ENCODE measurements around the gene FSIP1. TPM values are rescaled to one million over a fixed set of nuclear protein-coding genes. Genes with fewer than 3 reads are reported as not detected.

The FSIP1 gene
- total RNA-seq, 1 donor: 3.6 TPM

DNA sequence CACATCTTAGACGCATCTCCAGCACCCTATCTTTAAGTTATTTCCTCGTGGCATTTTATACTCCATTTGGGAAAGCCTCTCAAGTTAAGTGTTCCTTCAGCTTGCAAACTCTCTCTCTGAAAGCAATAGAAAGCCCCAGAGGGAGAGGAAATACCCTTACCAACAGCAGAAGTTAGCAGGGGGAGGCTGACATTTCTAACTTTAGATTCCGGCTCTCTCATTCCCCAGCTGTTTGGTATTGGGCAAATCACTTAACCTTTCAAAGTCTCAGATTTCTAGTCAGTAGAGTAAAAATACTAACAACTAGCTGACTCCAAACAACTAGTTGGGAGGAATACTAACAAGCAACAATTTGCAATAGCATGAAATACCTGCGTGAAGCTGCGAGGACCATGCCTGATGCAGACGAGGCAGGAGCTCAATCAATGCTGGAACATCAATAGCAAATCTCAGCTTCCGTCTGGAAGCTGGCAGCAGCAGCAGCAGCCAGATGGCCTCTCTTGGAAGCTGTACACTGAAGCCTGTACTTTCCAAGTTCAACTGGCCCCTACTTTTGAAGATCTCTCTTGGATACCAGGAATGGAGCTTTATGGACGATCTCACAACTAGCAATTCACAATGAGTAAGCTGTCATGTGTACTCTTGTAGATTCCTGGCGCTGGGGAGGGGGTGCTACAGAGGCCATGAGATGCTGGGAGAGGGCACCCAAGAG, 153.9 kb downstream of the FSIP1 start:
- H3K36me3 ChIP-seq (ENCODE audit: insufficient read depth, low read length): no peaks in the 10 kb centered on the region
- H3K4me3 ChIP-seq (ENCODE audit: insufficient read depth, low read length): no peak overlapping the region
- no peak overlapping the region for H3K27ac ChIP-seq (ENCODE audit: low read depth, low read length)
- DNase-seq (ENCODE audit: insufficient read length, low spot score, missing footprints): no peak
- no peaks in the 10 kb centered on the region for H3K79me2 ChIP-seq (ENCODE audit: insufficient read depth, low read length)
- TF ChIP-seq, protein P1, sequence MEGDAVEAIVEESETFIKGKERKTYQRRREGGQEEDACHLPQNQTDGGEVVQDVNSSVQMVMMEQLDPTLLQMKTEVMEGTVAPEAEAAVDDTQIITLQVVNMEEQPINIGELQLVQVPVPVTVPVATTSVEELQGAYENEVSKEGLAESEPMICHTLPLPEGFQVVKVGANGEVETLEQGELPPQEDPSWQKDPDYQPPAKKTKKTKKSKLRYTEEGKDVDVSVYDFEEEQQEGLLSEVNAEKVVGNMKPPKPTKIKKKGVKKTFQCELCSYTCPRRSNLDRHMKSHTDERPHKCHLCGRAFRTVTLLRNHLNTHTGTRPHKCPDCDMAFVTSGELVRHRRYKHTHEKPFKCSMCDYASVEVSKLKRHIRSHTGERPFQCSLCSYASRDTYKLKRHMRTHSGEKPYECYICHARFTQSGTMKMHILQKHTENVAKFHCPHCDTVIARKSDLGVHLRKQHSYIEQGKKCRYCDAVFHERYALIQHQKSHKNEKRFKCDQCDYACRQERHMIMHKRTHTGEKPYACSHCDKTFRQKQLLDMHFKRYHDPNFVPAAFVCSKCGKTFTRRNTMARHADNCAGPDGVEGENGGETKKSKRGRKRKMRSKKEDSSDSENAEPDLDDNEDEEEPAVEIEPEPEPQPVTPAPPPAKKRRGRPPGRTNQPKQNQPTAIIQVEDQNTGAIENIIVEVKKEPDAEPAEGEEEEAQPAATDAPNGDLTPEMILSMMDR (IDR thresholded peaks at IDR 0.05; ENCODE audit: extremely low read depth, low read depth, low read length): no peak
- peaks cover 28% of the 10 kb centered on the region for H3K4me1 ChIP-seq (ENCODE audit: insufficient read depth, low read length)
- H3K27me3 ChIP-seq (ENCODE audit: insufficient read depth, low read length): no peaks in the 10 kb centered on the region
- H2AFZ ChIP-seq (ENCODE audit: low read length): peak overlapping the region; percentile 8
- no peak overlapping the region for H3K4me2 ChIP-seq (ENCODE audit: insufficient read depth, low read length)
- H3K9me3 ChIP-seq (ENCODE audit: low read depth, low read length): no peaks in the 10 kb centered on the region
- H4K20me1 ChIP-seq (ENCODE audit: insufficient read depth, low read length): no peaks in the 10 kb centered on the region

DNA sequence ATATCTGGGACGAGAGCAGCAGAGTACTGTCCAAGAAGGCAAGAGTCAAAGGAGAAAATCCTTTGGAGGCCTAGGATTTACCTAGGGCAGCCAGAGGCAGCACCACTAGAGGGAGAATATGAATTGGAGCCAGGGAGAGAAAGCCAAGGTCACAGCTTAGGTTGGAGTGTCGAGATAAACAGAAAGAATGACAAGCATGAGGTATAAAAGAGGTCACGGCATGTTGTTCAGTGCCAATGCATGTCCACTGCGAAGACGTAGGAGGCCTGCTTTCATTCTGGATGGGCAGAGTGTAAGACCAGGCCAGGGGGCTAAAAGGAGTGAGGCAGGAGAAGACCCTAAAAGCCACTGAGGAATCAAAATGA, 154.5 kb downstream of the FSIP1 start:
- Histone ChIP-seq H3K36me3 (ENCODE audit: insufficient read depth, low read length) (no peaks in the 10 kb centered on the region), H3K27me3 (ENCODE audit: insufficient read depth, low read length) (no peaks in the 10 kb centered on the region), H3K9me3 (ENCODE audit: low read depth, low read length) (no peaks in the 10 kb centered on the region), H2AFZ (ENCODE audit: low read length) (no peak overlapping the region), H3K79me2 (ENCODE audit: insufficient read depth, low read length) (no peaks in the 10 kb centered on the region), H3K4me3 (ENCODE audit: insufficient read depth, low read length) (no peak overlapping the region), H3K4me1 (ENCODE audit: insufficient read depth, low read length) (peaks cover 28% of the 10 kb centered on the region), H3K4me2 (ENCODE audit: insufficient read depth, low read length) (no peak overlapping the region), H4K20me1 (ENCODE audit: insufficient read depth, low read length) (no peaks in the 10 kb centered on the region), H3K27ac (ENCODE audit: low read depth, low read length) (no peak overlapping the region)
- TF ChIP-seq, protein P1 (IDR thresholded peaks at IDR 0.05; ENCODE audit: extremely low read depth, low read depth, low read length): peak; percentile 39
- no peak for DNase-seq (ENCODE audit: insufficient read length, low spot score, missing footprints)

DNA sequence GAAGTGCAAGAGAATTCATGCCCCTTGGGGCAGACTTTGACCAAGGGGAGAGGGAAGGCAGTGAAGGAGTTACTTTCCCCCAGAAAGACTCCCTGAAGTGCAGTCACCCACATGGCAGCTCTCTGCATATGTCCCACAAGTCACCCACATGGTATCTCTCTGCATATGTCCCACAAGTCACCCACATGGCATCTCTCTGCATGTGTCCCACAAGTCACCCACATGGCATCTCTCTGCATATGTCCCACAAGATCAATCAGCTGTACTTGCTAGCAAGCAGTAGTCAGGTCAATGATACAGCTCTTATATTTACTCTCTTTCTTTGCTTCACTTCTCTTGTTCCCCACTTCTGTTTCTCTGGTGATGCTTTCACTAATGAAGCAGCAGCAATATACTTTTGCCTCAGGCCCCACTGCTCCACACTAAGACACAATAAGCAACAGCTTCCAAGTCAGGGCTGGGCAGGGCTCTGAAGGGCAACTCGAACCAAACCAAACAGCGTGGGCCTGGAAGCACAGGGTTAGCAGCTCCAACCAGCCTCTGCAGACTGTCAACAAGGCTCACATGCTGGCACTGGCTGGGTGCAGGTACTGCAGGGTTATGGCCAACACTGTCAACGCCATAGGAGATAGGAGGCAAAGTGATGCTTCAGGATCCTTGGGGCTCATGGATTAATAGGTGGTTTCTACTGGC, 155.0 kb downstream of the FSIP1 start:
- Histone ChIP-seq H2AFZ (ENCODE audit: low read length) (no peak overlapping the region), H3K36me3 (ENCODE audit: insufficient read depth, low read length) (no peaks in the 10 kb centered on the region), H3K9me3 (ENCODE audit: low read depth, low read length) (no peaks in the 10 kb centered on the region), H3K27me3 (ENCODE audit: insufficient read depth, low read length) (no peaks in the 10 kb centered on the region), H3K4me2 (ENCODE audit: insufficient read depth, low read length) (no peak overlapping the region), H3K27ac (ENCODE audit: low read depth, low read length) (no peak overlapping the region), H4K20me1 (ENCODE audit: insufficient read depth, low read length) (no peaks in the 10 kb centered on the region), H3K4me1 (ENCODE audit: insufficient read depth, low read length) (peaks cover 28% of the 10 kb centered on the region), H3K4me3 (ENCODE audit: insufficient read depth, low read length) (no peak overlapping the region), H3K79me2 (ENCODE audit: insufficient read depth, low read length) (no peaks in the 10 kb centered on the region)
- DNase-seq (ENCODE audit: insufficient read length, low spot score, missing footprints): no peak
- TF ChIP-seq, protein P1 (IDR thresholded peaks at IDR 0.05; ENCODE audit: extremely low read depth, low read depth, low read length): no peak

DNA sequence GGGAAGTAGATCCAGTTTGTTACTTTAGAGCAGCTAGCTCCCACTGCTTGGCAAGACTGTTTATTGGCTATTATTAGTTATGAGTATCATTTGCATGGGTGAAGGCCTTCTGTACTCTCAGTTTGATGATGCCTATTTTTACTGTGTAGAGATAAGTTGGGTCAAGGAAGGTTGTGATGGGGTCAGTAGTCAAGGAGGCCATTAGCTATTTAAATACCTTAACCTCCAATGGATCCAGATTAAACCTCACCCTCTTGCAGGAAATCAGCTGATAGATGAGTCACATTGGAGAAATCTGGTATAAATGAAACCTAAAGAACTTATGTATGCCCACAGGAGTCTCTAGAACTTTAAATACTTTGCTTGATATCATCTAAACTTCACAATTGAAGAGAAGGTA, 156.8 kb downstream of the FSIP1 start:
- no peak overlapping the region for H3K4me3 ChIP-seq (ENCODE audit: insufficient read depth, low read length)
- no peaks in the 10 kb centered on the region for H3K9me3 ChIP-seq (ENCODE audit: low read depth, low read length)
- no peaks in the 10 kb centered on the region for H4K20me1 ChIP-seq (ENCODE audit: insufficient read depth, low read length)
- no peak overlapping the region for H3K4me2 ChIP-seq (ENCODE audit: insufficient read depth, low read length)
- H3K79me2 ChIP-seq (ENCODE audit: insufficient read depth, low read length): no peaks in the 10 kb centered on the region
- H3K4me1 ChIP-seq (ENCODE audit: insufficient read depth, low read length): peaks cover 24% of the 10 kb centered on the region
- H3K36me3 ChIP-seq (ENCODE audit: insufficient read depth, low read length): no peaks in the 10 kb centered on the region
- no peaks in the 10 kb centered on the region for H3K27me3 ChIP-seq (ENCODE audit: insufficient read depth, low read length)
- TF ChIP-seq, protein P1 (IDR thresholded peaks at IDR 0.05; ENCODE audit: extremely low read depth, low read depth, low read length): no peak
- no peak overlapping the region for H3K27ac ChIP-seq (ENCODE audit: low read depth, low read length)
- H2AFZ ChIP-seq (ENCODE audit: low read length): no peak overlapping the region
- DNase-seq (ENCODE audit: insufficient read length, low spot score, missing footprints): no peak

Data from osteoblast (primary cell).